ENCODE data around the gene TULP4. TPM values are rescaled to one million over a fixed set of nuclear protein-coding genes. Genes with fewer than 3 reads are reported as not detected.

The TULP4 gene
- total RNA-seq, 1 donor from 2014 or later: 63.0 TPM

DNA sequence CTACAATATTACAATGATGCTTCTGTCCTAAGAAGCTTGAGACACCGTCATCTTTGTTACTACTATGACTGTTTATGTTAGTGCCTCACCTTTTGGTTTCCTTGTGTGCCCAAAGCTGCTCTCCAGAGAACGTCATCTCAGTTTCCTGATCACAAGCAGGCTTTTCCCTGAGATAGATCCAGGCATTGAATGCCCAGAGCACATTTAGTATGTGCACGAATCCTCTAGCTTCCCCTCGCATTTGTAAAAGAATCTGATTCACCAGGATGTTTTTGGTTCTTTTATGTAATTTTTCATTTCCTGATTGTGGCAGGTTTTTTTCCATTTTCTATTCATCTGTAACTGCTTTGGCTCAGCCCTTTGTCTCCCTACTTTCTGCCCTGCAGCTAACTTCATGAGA lies 147.5 kb downstream of the TULP4 start:
- ChIA-PET CTCF (no interaction called here), POLR2A (no interaction called here)
- Mint-ChIP-seq H3K27me3 (no peaks in the 10 kb centered on the region), H3K4me3 (no peak overlapping the region), H3K36me3 (ENCODE audit: low read depth) (peaks cover 77% of the 10 kb centered on the region), H3K4me1 (no peaks in the 10 kb centered on the region), H3K27ac (no peak overlapping the region), H3K9me3 (no peaks in the 10 kb centered on the region)
- TF ChIP-seq, protein P1, sequence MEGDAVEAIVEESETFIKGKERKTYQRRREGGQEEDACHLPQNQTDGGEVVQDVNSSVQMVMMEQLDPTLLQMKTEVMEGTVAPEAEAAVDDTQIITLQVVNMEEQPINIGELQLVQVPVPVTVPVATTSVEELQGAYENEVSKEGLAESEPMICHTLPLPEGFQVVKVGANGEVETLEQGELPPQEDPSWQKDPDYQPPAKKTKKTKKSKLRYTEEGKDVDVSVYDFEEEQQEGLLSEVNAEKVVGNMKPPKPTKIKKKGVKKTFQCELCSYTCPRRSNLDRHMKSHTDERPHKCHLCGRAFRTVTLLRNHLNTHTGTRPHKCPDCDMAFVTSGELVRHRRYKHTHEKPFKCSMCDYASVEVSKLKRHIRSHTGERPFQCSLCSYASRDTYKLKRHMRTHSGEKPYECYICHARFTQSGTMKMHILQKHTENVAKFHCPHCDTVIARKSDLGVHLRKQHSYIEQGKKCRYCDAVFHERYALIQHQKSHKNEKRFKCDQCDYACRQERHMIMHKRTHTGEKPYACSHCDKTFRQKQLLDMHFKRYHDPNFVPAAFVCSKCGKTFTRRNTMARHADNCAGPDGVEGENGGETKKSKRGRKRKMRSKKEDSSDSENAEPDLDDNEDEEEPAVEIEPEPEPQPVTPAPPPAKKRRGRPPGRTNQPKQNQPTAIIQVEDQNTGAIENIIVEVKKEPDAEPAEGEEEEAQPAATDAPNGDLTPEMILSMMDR (IDR thresholded peaks at IDR 0.05): no peak
- no peak for ATAC-seq (ENCODE audit: low read depth)
- no peak for DNase-seq
- intact Hi-C loops (cut with micrococcal nuclease): no loop called here

- Mint-ChIP-seq H3K4me1 (no peaks in the 10 kb centered on the region), H3K27me3 (no peaks in the 10 kb centered on the region), H3K4me3 (no peak overlapping the region), H3K27ac (no peak overlapping the region), H3K9me3 (no peaks in the 10 kb centered on the region), H3K36me3 (ENCODE audit: low read depth) (peaks cover 81% of the 10 kb centered on the region)
- DNase-seq (no peak), ATAC-seq (ENCODE audit: low read depth) (no peak)
- ChIA-PET POLR2A (no interaction called here), CTCF (no interaction called here)
- intact Hi-C loops (cut with micrococcal nuclease): no loop called here
- TF ChIP-seq, protein P1 (IDR thresholded peaks at IDR 0.05): no peak
Observed at GRCh38 chr6:158460602-158461169, 148.4 kb downstream of the TULP4 start.

- DNase-seq (no peak), ATAC-seq (ENCODE audit: low read depth) (no peak)
- CTCF ChIA-PET: no interaction called here
- POLR2A ChIA-PET: no interaction called here
- no peak overlapping the region for H3K4me3 Mint-ChIP-seq
- intact Hi-C loops (cut with micrococcal nuclease): no loop called here
- H3K9me3 Mint-ChIP-seq: no peaks in the 10 kb centered on the region
- H3K36me3 Mint-ChIP-seq (ENCODE audit: low read depth): peaks cover 80% of the 10 kb centered on the region
- no peak overlapping the region for H3K27ac Mint-ChIP-seq
- no peaks in the 10 kb centered on the region for H3K4me1 Mint-ChIP-seq
- no peaks in the 10 kb centered on the region for H3K27me3 Mint-ChIP-seq
- TF ChIP-seq, protein P1 (IDR thresholded peaks at IDR 0.05): no peak
Observed at GRCh38 chr6:158461954-158462353, 149.7 kb downstream of the TULP4 start.

DNA sequence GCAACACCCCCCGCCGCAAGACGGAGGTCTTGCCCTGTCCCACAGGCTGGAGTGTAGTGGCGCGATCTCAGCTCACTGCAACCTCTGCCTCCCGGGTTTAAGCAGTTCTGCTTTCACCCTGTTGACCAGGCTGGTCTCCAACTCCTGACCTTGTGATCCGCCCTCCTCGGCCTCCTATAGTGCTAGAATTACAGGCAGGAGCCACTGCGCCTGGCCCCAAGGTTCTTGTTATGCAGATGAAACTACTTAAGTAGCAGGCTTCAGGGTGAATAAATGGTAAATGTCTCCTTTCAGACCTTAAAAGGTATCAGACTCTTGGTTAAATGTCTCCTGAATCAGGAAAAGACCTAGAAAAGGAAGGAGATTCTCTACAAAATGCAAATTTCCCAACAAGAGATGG lies 152.2 kb downstream of the TULP4 start:
- Mint-ChIP-seq H3K36me3 (ENCODE audit: low read depth) (peaks cover 72% of the 10 kb centered on the region), H3K27ac (no peak overlapping the region), H3K9me3 (no peaks in the 10 kb centered on the region), H3K27me3 (no peaks in the 10 kb centered on the region), H3K4me1 (no peaks in the 10 kb centered on the region), H3K4me3 (no peak overlapping the region)
- intact Hi-C loops (cut with micrococcal nuclease): no loop called here
- ChIA-PET CTCF (no interaction called here), POLR2A (no interaction called here)
- DNase-seq: no peak
- TF ChIP-seq, protein P1 (IDR thresholded peaks at IDR 0.05): no peak
- ATAC-seq (ENCODE audit: low read depth): no peak

DNA sequence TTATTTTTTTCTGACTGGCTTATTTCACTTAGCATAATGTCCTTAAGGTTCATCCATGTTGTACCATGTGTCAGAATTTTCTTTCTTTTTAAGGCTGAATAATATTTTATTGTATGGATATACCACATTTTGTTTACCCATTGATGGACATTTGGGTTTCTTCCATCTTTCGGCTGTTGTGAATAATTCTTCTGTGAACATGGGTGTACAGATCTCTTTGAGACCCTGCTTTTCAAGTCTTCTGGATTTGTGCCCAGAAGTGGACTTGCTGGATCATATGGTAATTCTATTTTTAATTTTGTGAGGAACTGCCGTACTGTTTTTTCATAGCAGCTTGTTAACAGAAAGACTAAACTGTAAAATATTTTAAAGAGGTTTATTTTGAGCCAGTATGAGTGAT lies 153.0 kb downstream of the TULP4 start:
- Mint-ChIP-seq H3K36me3 (ENCODE audit: low read depth) (peaks cover 72% of the 10 kb centered on the region), H3K4me3 (no peak overlapping the region), H3K9me3 (no peaks in the 10 kb centered on the region), H3K4me1 (no peaks in the 10 kb centered on the region), H3K27me3 (no peaks in the 10 kb centered on the region), H3K27ac (no peak overlapping the region)
- ATAC-seq (ENCODE audit: low read depth) (no peak), DNase-seq (no peak)
- ChIA-PET POLR2A (no interaction called here), CTCF (no interaction called here)
- TF ChIP-seq, protein P1 (IDR thresholded peaks at IDR 0.05): no peak
- intact Hi-C loops (cut with micrococcal nuclease): no loop called here

Data from activated B cell treated with CpG ODN at 0.5 μM for 24 hours (primary cell).